Neutrophil (primary cell): ENCODE results near the gene PLCD3.

ENCODE experiments used
- H3K27ac ChIP-seq: fragments of 200-600 bp; sonication (generic); 2 replicates; pipeline ENCODE4 v1.5.1; 2016; ENCODE audit warnings: mild to moderate bottlenecking, moderate library complexity
- H3K27me3 ChIP-seq: fragments of 200-600 bp; sonication (generic); 2 replicates; pipeline ENCODE4 v1.6.0; 2016; ENCODE audit warnings: mild to moderate bottlenecking
- H3K36me3 ChIP-seq: fragments of 200-600 bp; sonication (generic); 2 replicates; pipeline ENCODE4 v1.5.1; 2017
- H3K4me1 ChIP-seq, 2 experiments: fragments of 200-600 bp in 1 of 2; sonication (generic) in 1 of 2; 1 replicate in 1 of 2; 2 replicates in 1 of 2; pipeline versions ENCODE4 v1.5.1 to v1.6.1; 2013 to 2016; ENCODE audit warnings: low read depth in 1 of 2, low read length in 1 of 2, mild to moderate bottlenecking in 1 of 2, moderate library complexity in 1 of 2; ENCODE audit not compliant: control insufficient read depth in 1 of 2, insufficient read depth in 1 of 2
- H3K4me3 ChIP-seq, 2 experiments: fragments of 200-600 bp in 1 of 2; sonication (generic) in 1 of 2; 1 replicate in 1 of 2; 2 replicates in 1 of 2; pipeline ENCODE4 v1.5.1; 2013 to 2016; ENCODE audit warnings: low read depth in 1 of 2, low read length in 1 of 2, mild to moderate bottlenecking in 1 of 2, moderate library complexity in 1 of 2
- H3K9me3 ChIP-seq: fragments of 200-600 bp; sonication (generic); 2 replicates; pipeline ENCODE4 v1.5.1; 2016
- CTCF ChIP-seq: fragments of 200-600 bp; sonication (generic); IDR thresholded peaks from 2 replicates; pipeline ENCODE4 v1.5.1; 2016; ENCODE audit warnings: antibody characterized with exemption

The PLCD3 gene

GRCh38 chr17:45120558-45120957, 11.8 kb downstream of the PLCD3 start:
- no peak for TF ChIP-seq CTCF
- Histone ChIP-seq H3K9me3 (no peaks in the 10 kb centered on the region), H3K36me3 (no peaks in the 10 kb centered on the region), H3K27me3 (peaks cover 30% of the 10 kb centered on the region), H3K4me1 (no peaks in the 10 kb centered on the region), H3K27ac (no peak overlapping the region), H3K4me3 (no peak overlapping the region)

- no peaks in the 10 kb centered on the region for H3K4me1 ChIP-seq
- H3K27ac ChIP-seq, result no peak overlapping the region
- no peaks in the 10 kb centered on the region for H3K36me3 ChIP-seq
- no peaks in the 10 kb centered on the region for H3K9me3 ChIP-seq
- no peak overlapping the region for H3K4me3 ChIP-seq
- H3K27me3 ChIP-seq, result peaks cover 30% of the 10 kb centered on the region
- TF ChIP-seq CTCF, result no peak
These were observed 12.4 kb downstream of the PLCD3 start for GRCh38 chr17:45119964-45120363.

- TF ChIP-seq CTCF, result no peak
- Histone ChIP-seq H3K4me1 (no peaks in the 10 kb centered on the region), H3K27me3 (peaks cover 30% of the 10 kb centered on the region), H3K27ac (no peak overlapping the region), H3K36me3 (no peaks in the 10 kb centered on the region), H3K9me3 (no peaks in the 10 kb centered on the region), H3K4me3 (no peak overlapping the region)
These were observed 13.6 kb downstream of the PLCD3 start for GRCh38 chr17:45118691-45119090.

GRCh38 chr17:45117848-45118646, 14.3 kb downstream of the PLCD3 start:
- Histone ChIP-seq H3K27me3 (peaks cover 30% of the 10 kb centered on the region), H3K4me3 (no peak overlapping the region), H3K9me3 (no peaks in the 10 kb centered on the region), H3K4me1 (no peaks in the 10 kb centered on the region), H3K36me3 (no peaks in the 10 kb centered on the region), H3K27ac (no peak overlapping the region)
- TF ChIP-seq CTCF, result no peak

- Histone ChIP-seq H3K27ac (no peak overlapping the region), H3K4me3 (no peak overlapping the region), H3K4me1 (no peaks in the 10 kb centered on the region), H3K9me3 (no peaks in the 10 kb centered on the region), H3K27me3 (peaks cover 28% of the 10 kb centered on the region), H3K36me3 (no peaks in the 10 kb centered on the region)
- no peak for TF ChIP-seq CTCF
These were observed 15.0 kb downstream of the PLCD3 start for GRCh38 chr17:45117334-45117733.
